H1 (cell line): Measurements from ENCODE around the gene BASP1. TPM values are rescaled to one million over a fixed set of nuclear protein-coding genes. Genes with fewer than 3 reads are reported as not detected.

ENCODE experiments used
- CBX5 ChIP-seq: fragments of 300-800, 300-1000 bp; sonication (generic); IDR thresholded peaks from 2 replicates; pipeline ENCODE4 v1.7.1; 2016; ENCODE audit warnings: antibody characterized with exemption, low read length, low read depth
- PHF8 ChIP-seq: fragments of 200-600 bp; sonication (generic); conservative IDR thresholded peaks from 2 replicates; pipeline ENCODE4 v1.7.1; 2012; ENCODE audit warnings: low read depth, mild to moderate bottlenecking, inconsistent platforms, low read length, moderate library complexity
- RBBP5 ChIP-seq: IDR thresholded peaks from 2 replicates; pipeline ENCODE4 v1.7.1; 2012; ENCODE audit warnings: low read depth, mild to moderate bottlenecking, inconsistent platforms, low read length, moderate library complexity, borderline replicate concordance
- SP2 ChIP-seq: IDR thresholded peaks from 2 replicates; pipeline ENCODE4 v1.6.1; 2012; ENCODE audit warnings: mild to moderate bottlenecking, low read length, inconsistent platforms
- TAF1 ChIP-seq: IDR thresholded peaks from 2 replicates; pipeline ENCODE4 v1.6.1; 2011; ENCODE audit warnings: mild to moderate bottlenecking, low read depth, low read length
- polyA plus RNA-seq, 7 experiments: library from polyadenylated mRNA; depleted of rRNA in 3 of 7; stranded (reverse) in 5 of 7; unstranded in 2 of 7; fragments of >200 nt in 5 of 7; fragments of 200-250 nt in 2 of 7; gene quantifications; 1 replicate in 5 of 7; 2 replicates in 1 of 7; 4 replicates in 1 of 7; pipeline versions ENCODE4 v1.2.1 to v1.2.3, GENCODE V29; 2011 to 2013; ENCODE audit warnings: missing spikeins in 2 of 7, mixed read lengths in 2 of 7
- total RNA-seq: library from RNA; stranded (reverse); fragmentation: NEBNext Ultra II Directional; extraction: Animal tissue kit (Norgen Biotek cat#: 25700); gene quantifications from 2 replicates; pipeline ENCODE4 v1.2.1, GENCODE V29; 2021
- TF ChIP-seq, protein P1 (sequence below), 3 experiments: IDR thresholded peaks; 1 replicate in 2 of 3; 2 replicates in 1 of 3; pipeline versions ENCODE4 v1.5.1 to v1.6.1; 2011; ENCODE audit warnings: low read length in 3 of 3, mild to moderate bottlenecking in 3 of 3, inconsistent platforms in 2 of 3, low read depth in 1 of 3, moderate library complexity in 1 of 3; ENCODE audit not compliant: insufficient read depth in 1 of 3; ENCODE audit errors: control extremely low read depth in 1 of 3
- TF ChIP-seq, protein P2 (sequence below): IDR thresholded peaks from 2 replicates; pipeline ENCODE4 v1.6.1; 2012; ENCODE audit warnings: inconsistent platforms

Gene BASP1
- total and polyA plus RNA-seq, 2 of the 8 experiments (the other 6 are each of a cell fraction or from before 2014, with no cell fraction given): 95.2 to 104 TPM

DNA sequence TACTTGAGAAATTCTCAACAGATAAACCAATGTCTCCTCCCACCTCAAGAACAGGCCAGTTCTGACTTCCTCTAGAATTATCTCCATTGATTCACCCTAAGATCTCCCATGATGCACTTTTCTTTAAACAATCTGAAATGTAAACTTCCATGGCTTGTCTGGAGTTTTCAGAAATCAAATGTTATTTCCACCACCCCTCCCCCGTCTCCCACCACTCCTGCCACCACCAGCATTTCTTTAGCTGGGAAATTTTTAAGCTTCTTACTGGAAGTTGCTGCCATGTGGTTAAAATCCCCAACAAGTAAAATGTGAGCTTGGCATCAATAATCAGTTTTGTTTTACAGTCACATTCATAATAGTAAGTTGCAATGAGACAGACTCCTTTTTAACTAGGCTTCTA, 32.8 kb upstream of the BASP1 start (continued):
- TF ChIP-seq, protein P1, sequence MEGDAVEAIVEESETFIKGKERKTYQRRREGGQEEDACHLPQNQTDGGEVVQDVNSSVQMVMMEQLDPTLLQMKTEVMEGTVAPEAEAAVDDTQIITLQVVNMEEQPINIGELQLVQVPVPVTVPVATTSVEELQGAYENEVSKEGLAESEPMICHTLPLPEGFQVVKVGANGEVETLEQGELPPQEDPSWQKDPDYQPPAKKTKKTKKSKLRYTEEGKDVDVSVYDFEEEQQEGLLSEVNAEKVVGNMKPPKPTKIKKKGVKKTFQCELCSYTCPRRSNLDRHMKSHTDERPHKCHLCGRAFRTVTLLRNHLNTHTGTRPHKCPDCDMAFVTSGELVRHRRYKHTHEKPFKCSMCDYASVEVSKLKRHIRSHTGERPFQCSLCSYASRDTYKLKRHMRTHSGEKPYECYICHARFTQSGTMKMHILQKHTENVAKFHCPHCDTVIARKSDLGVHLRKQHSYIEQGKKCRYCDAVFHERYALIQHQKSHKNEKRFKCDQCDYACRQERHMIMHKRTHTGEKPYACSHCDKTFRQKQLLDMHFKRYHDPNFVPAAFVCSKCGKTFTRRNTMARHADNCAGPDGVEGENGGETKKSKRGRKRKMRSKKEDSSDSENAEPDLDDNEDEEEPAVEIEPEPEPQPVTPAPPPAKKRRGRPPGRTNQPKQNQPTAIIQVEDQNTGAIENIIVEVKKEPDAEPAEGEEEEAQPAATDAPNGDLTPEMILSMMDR (IDR thresholded peaks at IDR 0.05; ENCODE audit: control extremely low read depth in 1 of 3, insufficient read depth in 1 of 3, low read depth in 1 of 3, low read length in 3 of 3): no peak
- TF ChIP-seq TAF1 (no peak), RBBP5 (no peak), CBX5 (no peak), PHF8 (no peak), SP2 (no peak)
- TF ChIP-seq, protein P2, sequence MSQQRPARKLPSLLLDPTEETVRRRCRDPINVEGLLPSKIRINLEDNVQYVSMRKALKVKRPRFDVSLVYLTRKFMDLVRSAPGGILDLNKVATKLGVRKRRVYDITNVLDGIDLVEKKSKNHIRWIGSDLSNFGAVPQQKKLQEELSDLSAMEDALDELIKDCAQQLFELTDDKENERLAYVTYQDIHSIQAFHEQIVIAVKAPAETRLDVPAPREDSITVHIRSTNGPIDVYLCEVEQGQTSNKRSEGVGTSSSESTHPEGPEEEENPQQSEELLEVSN: no peak
